OCI-LY1 (cell line): Measurements from ENCODE around the gene CREBRF.

Source experiments
- H2AFZ ChIP-seq: fragments of 200-600 bp; sonication (generic), shearing (Covaris generic); 2 replicates; pipeline ENCODE4 v1.6.0; 2014; ENCODE audit warnings: antibody characterized with exemption, mild to moderate bottlenecking, low read length
- H3F3A ChIP-seq: fragments of 200-600 bp; sonication (generic), shearing (Covaris generic); 2 replicates; pipeline ENCODE4 v1.6.0; 2014; ENCODE audit warnings: mild to moderate bottlenecking, antibody characterized with exemption, low read length, moderate library complexity; ENCODE audit not compliant: insufficient read depth
- H3K27ac ChIP-seq: fragments of 200-600 bp; sonication (generic); 2 replicates; pipeline ENCODE4 v1.5.1; 2014; ENCODE audit warnings: low read length, mixed run types, mild to moderate bottlenecking, low read depth; ENCODE audit not compliant: poor library complexity, severe bottlenecking
- H3K27me3 ChIP-seq: fragments of 200-600 bp; sonication (generic); 2 replicates; pipeline ENCODE4 v1.6.0; 2014; ENCODE audit warnings: antibody characterized with exemption, mild to moderate bottlenecking, low read length, moderate library complexity; ENCODE audit not compliant: insufficient read depth
- H3K36me3 ChIP-seq: fragments of 200-600 bp; sonication (generic); 2 replicates; pipeline ENCODE4 v1.6.1; 2014; ENCODE audit warnings: mild to moderate bottlenecking, antibody characterized with exemption, low read length, moderate library complexity, mixed read lengths; ENCODE audit not compliant: insufficient read depth
- H3K4me1 ChIP-seq: fragments of 200-600 bp; sonication (generic); 2 replicates; pipeline ENCODE4 v1.5.1; 2014; ENCODE audit warnings: mild to moderate bottlenecking, low read length, moderate library complexity; ENCODE audit not compliant: insufficient read depth, severe bottlenecking
- H3K4me2 ChIP-seq: fragments of 200-600 bp; sonication (generic), shearing (Covaris generic); 2 replicates; pipeline ENCODE4 v1.6.1; 2014; ENCODE audit warnings: low read length
- H3K4me3 ChIP-seq: fragments of 200-600 bp; sonication (generic); 2 replicates; pipeline ENCODE4 v1.5.1; 2014; ENCODE audit warnings: low read length, low read depth, mild to moderate bottlenecking, mixed read lengths; ENCODE audit not compliant: poor library complexity, severe bottlenecking
- H3K79me2 ChIP-seq: fragments of 200-600 bp; shearing (Covaris generic); 2 replicates; pipeline ENCODE4 v1.6.1; 2016; ENCODE audit warnings: mixed run types, low read length, mixed read lengths; ENCODE audit not compliant: insufficient read depth
- H3K9ac ChIP-seq: fragments of 200-600 bp; sonication (generic), shearing (Covaris generic); 2 replicates; pipeline ENCODE4 v1.6.1; 2014; ENCODE audit warnings: mild to moderate bottlenecking, low read length, mixed read lengths
- H3K9me2 ChIP-seq: fragments of 200-600 bp; sonication (generic), shearing (Covaris generic); 2 replicates; pipeline ENCODE4 v1.6.1; 2014; ENCODE audit warnings: low read depth, mild to moderate bottlenecking, low read length, mixed read lengths
- H3K9me3 ChIP-seq: fragments of 200-600 bp; shearing (Covaris generic); 2 replicates; pipeline ENCODE4 v1.6.1; 2014; ENCODE audit warnings: low read length, mixed read lengths
- H4K20me1 ChIP-seq: fragments of 200-600 bp; sonication (generic), shearing (Covaris generic); 2 replicates; pipeline ENCODE4 v1.6.0; 2016; ENCODE audit warnings: mild to moderate bottlenecking, low read length; ENCODE audit not compliant: insufficient read depth
- EZH2 ChIP-seq: fragments of 200-600 bp; sonication (generic), shearing (Covaris generic); IDR thresholded peaks from 2 replicates; pipeline ENCODE4 v1.8.0; 2017; ENCODE audit warnings: borderline replicate concordance, mixed run types, mild to moderate bottlenecking, antibody characterized with exemption, low read length, moderate library complexity, mixed read lengths
- TF ChIP-seq, protein P1 (sequence below): fragments of 200-600 bp; sonication (generic), shearing (Covaris generic); IDR thresholded peaks from 2 replicates; pipeline ENCODE4 v1.5.1; 2017; ENCODE audit warnings: mild to moderate bottlenecking, antibody characterized with exemption, low read length, moderate library complexity, mixed read lengths

The CREBRF gene

DNA sequence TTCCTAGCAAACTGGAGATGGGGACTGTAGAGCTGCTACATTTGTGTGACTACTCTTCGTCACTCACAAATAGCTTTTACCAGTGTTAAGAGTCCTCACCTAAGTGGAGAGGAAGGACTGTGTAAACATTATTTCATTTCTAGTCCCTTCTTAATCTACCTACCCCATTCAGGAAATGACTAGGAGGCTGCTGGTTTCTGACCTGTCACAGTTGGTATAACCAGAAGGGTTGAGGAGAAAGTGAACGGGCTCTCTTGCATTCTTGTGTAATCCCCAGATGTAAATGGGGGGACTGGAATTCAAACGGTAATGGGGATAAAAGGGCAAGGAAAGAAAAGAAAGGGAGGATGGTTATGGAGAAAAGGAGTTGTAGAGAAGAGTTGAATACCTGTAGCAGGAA, 52.8 kb downstream of the CREBRF start:
- H3K36me3 ChIP-seq = peaks cover 13% of the 10 kb centered on the region; the same call in 1 of the 2 replicates
- no peaks in the 10 kb centered on the region for H3K27me3 ChIP-seq
- H4K20me1 ChIP-seq = no peaks in the 10 kb centered on the region
- no peak overlapping the region for H3K4me2 ChIP-seq
- no peaks in the 10 kb centered on the region for H3K9me2 ChIP-seq
- H3F3A ChIP-seq = no peaks in the 10 kb centered on the region
- no peaks in the 10 kb centered on the region for H3K79me2 ChIP-seq
- no peak overlapping the region for H3K9ac ChIP-seq
- no peak for TF ChIP-seq EZH2
- TF ChIP-seq, protein P1, sequence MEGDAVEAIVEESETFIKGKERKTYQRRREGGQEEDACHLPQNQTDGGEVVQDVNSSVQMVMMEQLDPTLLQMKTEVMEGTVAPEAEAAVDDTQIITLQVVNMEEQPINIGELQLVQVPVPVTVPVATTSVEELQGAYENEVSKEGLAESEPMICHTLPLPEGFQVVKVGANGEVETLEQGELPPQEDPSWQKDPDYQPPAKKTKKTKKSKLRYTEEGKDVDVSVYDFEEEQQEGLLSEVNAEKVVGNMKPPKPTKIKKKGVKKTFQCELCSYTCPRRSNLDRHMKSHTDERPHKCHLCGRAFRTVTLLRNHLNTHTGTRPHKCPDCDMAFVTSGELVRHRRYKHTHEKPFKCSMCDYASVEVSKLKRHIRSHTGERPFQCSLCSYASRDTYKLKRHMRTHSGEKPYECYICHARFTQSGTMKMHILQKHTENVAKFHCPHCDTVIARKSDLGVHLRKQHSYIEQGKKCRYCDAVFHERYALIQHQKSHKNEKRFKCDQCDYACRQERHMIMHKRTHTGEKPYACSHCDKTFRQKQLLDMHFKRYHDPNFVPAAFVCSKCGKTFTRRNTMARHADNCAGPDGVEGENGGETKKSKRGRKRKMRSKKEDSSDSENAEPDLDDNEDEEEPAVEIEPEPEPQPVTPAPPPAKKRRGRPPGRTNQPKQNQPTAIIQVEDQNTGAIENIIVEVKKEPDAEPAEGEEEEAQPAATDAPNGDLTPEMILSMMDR = no peak
- peaks cover 5% of the 10 kb centered on the region for H3K4me1 ChIP-seq
- no peak overlapping the region for H2AFZ ChIP-seq
- H3K9me3 ChIP-seq = no peaks in the 10 kb centered on the region
- H3K27ac ChIP-seq = no peak overlapping the region
- no peak overlapping the region for H3K4me3 ChIP-seq

DNA sequence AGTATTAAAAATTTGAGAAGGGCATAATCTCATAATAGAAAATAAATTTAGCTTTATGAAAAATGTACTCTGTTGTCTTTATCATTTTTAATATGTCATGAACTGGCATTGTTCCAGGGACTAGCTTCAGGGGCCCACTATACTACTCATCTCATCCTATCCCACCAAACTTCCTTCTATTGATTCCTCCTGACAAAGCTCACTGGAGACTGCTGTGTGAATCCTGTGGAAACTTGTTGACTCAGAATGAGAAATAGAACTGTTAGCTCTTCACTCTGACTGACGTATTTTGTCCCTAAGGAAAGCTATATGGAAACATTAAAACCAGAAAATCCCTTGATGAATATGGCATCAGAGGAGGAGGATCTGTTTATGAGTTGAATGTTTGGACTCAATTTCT, 58.4 kb downstream of the CREBRF start:
- Histone ChIP-seq H3K27me3 (no peaks in the 10 kb centered on the region), H3K4me2 (no peak overlapping the region), H2AFZ (no peak overlapping the region), H3F3A (no peaks in the 10 kb centered on the region), H3K4me1 (peaks cover 15% of the 10 kb centered on the region), H3K9ac (no peak overlapping the region), H3K27ac (peak overlapping the region; percentile 24), H3K9me3 (peaks cover 4% of the 10 kb centered on the region), H3K9me2 (no peaks in the 10 kb centered on the region), H3K79me2 (no peaks in the 10 kb centered on the region), H3K36me3 (peaks cover 7% of the 10 kb centered on the region; the same call in 1 of the 2 replicates), H3K4me3 (no peak overlapping the region), H4K20me1 (no peaks in the 10 kb centered on the region)
- no peak for TF ChIP-seq EZH2
- TF ChIP-seq, protein P1 = no peak

DNA sequence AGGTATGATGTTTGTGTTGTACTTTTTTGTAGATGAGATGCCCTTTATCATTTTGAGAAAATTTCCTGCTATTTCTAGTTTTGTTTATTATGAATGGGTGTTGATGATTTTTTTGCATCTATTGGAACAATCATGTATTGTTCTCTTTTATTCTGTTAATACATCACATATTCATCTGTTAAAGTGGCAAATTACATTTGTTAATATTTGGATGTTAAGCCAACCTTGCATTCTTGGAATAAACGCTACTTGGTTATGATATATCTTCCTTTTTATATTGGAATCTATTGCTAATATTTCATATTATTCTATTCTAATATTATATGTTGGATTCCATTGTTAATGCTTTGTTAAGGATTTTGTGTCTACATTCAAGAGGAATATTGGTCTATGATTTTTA, 63.6 kb downstream of the CREBRF start:
- H2AFZ ChIP-seq = no peak overlapping the region
- H3K27ac ChIP-seq = no peak overlapping the region
- no peaks in the 10 kb centered on the region for H3K79me2 ChIP-seq
- no peak overlapping the region for H3K4me2 ChIP-seq
- no peak for TF ChIP-seq EZH2
- TF ChIP-seq, protein P1 = no peak
- peaks cover 9% of the 10 kb centered on the region; the same call in 1 of the 2 replicates for H3K36me3 ChIP-seq
- no peaks in the 10 kb centered on the region for H3F3A ChIP-seq
- H3K4me3 ChIP-seq = no peak overlapping the region
- H3K27me3 ChIP-seq = no peaks in the 10 kb centered on the region
- no peaks in the 10 kb centered on the region for H3K9me2 ChIP-seq
- no peaks in the 10 kb centered on the region for H4K20me1 ChIP-seq
- peaks cover 15% of the 10 kb centered on the region for H3K4me1 ChIP-seq
- H3K9ac ChIP-seq = no peak overlapping the region
- peaks cover 6% of the 10 kb centered on the region for H3K9me3 ChIP-seq
